Measurements from ENCODE around the gene ATP11B. TPM values are rescaled to one million over a fixed set of nuclear protein-coding genes. Genes with fewer than 3 reads are reported as not detected.

ATP11B gene
- total and polyA plus RNA-seq, 9 of the 15 experiments (the other 6 are each of a cell fraction or from before 2014, with no cell fraction given), result 11.9 to 68.7 (median 41.8) TPM

DNA sequence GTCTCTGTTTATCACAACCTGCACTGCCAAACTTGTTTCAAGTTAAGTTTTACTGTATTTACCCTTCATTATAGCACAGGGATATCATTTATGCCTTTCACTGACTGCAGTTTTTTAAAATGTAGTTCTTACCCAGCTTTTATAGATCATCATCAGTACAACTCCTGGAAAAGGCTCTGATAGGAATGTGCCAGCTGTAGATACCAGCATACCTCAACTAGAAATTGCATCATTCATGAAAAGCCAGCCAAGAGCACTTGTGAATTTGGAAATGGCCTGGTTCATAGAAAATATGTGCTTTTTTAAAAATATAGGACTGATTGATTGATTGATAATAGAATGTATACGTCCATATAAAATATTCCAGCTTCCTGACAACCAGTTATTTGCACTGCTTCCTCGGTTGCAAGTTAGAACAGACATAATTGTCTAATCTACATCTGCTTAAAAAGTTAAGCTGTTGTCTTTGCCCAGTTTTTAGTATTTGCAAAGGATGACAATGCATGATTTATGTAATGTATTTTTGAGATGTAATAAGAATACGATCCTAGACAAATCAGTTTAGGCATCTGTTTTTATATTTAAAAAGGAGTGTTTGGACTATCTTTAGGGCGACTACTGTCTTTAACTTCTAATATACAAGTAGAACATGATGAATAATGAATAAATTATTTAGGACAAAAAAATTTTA is 128.5 kb downstream of the ATP11B start (continued):
- TF ChIP-seq, protein P1, sequence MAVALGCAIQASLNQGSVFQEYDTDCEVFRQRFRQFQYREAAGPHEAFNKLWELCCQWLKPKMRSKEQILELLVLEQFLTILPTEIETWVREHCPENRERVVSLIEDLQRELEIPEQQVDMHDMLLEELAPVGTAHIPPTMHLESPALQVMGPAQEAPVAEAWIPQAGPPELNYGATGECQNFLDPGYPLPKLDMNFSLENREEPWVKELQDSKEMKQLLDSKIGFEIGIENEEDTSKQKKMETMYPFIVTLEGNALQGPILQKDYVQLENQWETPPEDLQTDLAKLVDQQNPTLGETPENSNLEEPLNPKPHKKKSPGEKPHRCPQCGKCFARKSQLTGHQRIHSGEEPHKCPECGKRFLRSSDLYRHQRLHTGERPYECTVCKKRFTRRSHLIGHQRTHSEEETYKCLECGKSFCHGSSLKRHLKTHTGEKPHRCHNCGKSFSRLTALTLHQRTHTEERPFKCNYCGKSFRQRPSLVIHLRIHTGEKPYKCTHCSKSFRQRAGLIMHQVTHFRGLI (CRISPR knock-in tag; IDR thresholded peaks at IDR 0.05), result no peak
- TF ChIP-seq SMAD4 (CRISPR knock-in tag; conservative IDR thresholded peaks at IDR 0.05) (peak; percentile 30; the same call in 1 of the 2 replicates), PYGO2 (tag; IDR thresholded peaks at IDR 0.05) (no peak), MYC (IDR thresholded peaks at IDR 0.05; ENCODE audit: low read depth, low read length) (no peak), MYC (CRISPR knock-in tag; IDR thresholded peaks at IDR 0.05; ENCODE audit: borderline replicate concordance, low read depth) (no peak), MTA1 (IDR thresholded peaks at IDR 0.05; ENCODE audit: borderline replicate concordance) (0 out of 2 replicates have a peak, but pooled peaks have one; percentile 50), PCBP1 (IDR thresholded peaks at IDR 0.05; ENCODE audit: low read depth, low read length, poor library complexity, severe bottlenecking) (no peak), C11orf30 (IDR thresholded peaks at IDR 0.05; ENCODE audit: low read depth) (0 out of 2 replicates have a peak, but pooled peaks have one; percentile 27), CC2D1A (IDR thresholded peaks at IDR 0.05) (no peak)
- TF ChIP-seq, protein P2, sequence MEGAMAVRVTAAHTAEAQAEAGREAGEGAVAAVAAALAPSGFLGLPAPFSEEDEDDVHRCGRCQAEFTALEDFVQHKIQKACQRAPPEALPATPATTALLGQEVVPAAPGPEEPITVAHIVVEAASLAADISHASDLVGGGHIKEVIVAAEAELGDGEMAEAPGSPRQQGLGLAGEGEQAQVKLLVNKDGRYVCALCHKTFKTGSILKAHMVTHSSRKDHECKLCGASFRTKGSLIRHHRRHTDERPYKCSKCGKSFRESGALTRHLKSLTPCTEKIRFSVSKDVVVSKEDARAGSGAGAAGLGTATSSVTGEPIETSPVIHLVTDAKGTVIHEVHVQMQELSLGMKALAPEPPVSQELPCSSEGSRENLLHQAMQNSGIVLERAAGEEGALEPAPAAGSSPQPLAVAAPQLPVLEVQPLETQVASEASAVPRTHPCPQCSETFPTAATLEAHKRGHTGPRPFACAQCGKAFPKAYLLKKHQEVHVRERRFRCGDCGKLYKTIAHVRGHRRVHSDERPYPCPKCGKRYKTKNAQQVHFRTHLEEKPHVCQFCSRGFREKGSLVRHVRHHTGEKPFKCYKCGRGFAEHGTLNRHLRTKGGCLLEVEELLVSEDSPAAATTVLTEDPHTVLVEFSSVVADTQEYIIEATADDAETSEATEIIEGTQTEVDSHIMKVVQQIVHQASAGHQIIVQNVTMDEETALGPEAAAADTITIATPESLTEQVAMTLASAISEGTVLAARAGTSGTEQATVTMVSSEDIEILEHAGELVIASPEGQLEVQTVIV (CRISPR knock-in tag; IDR thresholded peaks at IDR 0.05; ENCODE audit: borderline replicate concordance), result no peak
- TF ChIP-seq, protein P3, sequence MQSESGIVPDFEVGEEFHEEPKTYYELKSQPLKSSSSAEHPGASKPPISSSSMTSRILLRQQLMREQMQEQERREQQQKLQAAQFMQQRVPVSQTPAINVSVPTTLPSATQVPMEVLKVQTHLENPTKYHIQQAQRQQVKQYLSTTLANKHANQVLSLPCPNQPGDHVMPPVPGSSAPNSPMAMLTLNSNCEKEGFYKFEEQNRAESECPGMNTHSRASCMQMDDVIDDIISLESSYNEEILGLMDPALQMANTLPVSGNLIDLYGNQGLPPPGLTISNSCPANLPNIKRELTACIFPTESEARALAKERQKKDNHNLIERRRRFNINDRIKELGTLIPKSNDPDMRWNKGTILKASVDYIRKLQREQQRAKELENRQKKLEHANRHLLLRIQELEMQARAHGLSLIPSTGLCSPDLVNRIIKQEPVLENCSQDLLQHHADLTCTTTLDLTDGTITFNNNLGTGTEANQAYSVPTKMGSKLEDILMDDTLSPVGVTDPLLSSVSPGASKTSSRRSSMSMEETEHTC (IDR thresholded peaks at IDR 0.05), result no peak
- TF ChIP-seq, protein P4, sequence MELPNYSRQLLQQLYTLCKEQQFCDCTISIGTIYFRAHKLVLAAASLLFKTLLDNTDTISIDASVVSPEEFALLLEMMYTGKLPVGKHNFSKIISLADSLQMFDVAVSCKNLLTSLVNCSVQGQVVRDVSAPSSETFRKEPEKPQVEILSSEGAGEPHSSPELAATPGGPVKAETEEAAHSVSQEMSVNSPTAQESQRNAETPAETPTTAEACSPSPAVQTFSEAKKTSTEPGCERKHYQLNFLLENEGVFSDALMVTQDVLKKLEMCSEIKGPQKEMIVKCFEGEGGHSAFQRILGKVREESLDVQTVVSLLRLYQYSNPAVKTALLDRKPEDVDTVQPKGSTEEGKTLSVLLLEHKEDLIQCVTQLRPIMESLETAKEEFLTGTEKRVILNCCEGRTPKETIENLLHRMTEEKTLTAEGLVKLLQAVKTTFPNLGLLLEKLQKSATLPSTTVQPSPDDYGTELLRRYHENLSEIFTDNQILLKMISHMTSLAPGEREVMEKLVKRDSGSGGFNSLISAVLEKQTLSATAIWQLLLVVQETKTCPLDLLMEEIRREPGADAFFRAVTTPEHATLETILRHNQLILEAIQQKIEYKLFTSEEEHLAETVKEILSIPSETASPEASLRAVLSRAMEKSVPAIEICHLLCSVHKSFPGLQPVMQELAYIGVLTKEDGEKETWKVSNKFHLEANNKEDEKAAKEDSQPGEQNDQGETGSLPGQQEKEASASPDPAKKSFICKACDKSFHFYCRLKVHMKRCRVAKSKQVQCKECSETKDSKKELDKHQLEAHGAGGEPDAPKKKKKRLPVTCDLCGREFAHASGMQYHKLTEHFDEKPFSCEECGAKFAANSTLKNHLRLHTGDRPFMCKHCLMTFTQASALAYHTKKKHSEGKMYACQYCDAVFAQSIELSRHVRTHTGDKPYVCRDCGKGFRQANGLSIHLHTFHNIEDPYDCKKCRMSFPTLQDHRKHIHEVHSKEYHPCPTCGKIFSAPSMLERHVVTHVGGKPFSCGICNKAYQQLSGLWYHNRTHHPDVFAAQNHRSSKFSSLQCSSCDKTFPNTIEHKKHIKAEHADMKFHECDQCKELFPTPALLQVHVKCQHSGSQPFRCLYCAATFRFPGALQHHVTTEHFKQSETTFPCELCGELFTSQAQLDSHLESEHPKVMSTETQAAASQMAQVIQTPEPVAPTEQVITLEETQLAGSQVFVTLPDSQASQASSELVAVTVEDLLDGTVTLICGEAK (IDR thresholded peaks at IDR 0.05), result no peak
- TF ChIP-seq, protein P4 (CRISPR knock-in tag; IDR thresholded peaks at IDR 0.05), result no peak
